Erythroblast (primary cell): ENCODE measurements around the gene HSFX2.
"Not testable (repeated sequence)": the region's sequence is repeated elsewhere in the genome, so short reads cannot be mapped to it uniquely, and the experiment has no call there.

Source experiments
- GATA1 ChIP-seq: IDR thresholded peaks from 2 replicates; pipeline ENCODE4 v1.6.1; 2011; ENCODE audit warnings: low read depth, mild to moderate bottlenecking, control low read depth, low read length, moderate library complexity
- POLR2A ChIP-seq: IDR thresholded peaks from 2 replicates; pipeline ENCODE4 v1.6.1; 2011; ENCODE audit warnings: mild to moderate bottlenecking, low read length

DNA sequence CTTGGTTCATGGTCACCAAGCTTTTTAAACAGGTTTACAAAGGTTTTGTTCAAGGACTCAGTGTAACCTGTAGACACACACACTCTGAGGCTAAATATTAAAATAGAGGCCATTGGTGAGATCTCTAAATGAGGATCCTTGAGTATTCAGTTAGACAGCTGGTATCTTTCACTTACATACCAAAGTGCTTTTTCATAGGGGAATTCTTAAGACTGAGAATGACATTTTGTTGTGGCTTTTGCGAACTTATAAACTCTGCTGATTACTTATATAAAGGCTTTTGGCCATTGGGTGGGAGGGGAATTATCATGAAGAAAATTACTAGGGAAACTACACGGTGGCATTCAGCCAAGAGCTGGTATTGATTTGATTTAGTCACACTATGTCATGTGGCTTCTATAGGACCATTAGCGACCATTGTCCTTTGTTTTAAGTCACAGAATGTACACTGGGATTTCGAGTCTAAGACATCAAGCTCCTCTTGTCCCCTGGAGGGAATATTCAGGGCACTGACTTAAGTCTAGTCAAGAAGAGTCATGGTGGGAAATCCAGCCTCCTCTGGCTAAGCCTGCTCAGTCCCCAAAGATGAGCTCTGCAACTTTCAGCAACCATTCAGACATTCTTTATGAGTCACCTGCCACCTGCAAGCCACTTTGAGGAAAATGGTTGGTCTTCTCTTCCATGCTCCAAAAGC is 43.7 kb downstream of the HSFX2 start:
- not testable (repeated sequence) for TF ChIP-seq POLR2A, GATA1
